Effector memory CD4-positive, alpha-beta T cell (primary cell): Measurements from ENCODE around the gene VPS51.

Experiments
- DNase-seq, 3 donors: peaks; one replicate each; pipeline ENCODE4 v3.0.0-alpha.2; 2020
- H3K27ac ChIP-seq: 2 replicates; pipeline ENCODE4 v1.7.0; 2013; ENCODE audit warnings: mild to moderate bottlenecking, low read length, moderate library complexity; ENCODE audit not compliant: insufficient read depth, poor library complexity, severe bottlenecking
- H3K27me3 ChIP-seq: replicated peaks from 2 replicates; pipeline ENCODE4 v1.7.0; 2013; ENCODE audit warnings: mild to moderate bottlenecking, low read length; ENCODE audit not compliant: insufficient read depth, control insufficient read depth, poor library complexity, severe bottlenecking
- H3K36me3 ChIP-seq: 2 replicates; pipeline ENCODE4 v1.7.0; 2013; ENCODE audit warnings: mild to moderate bottlenecking, low read length, moderate library complexity; ENCODE audit not compliant: control insufficient read depth, insufficient read depth
- H3K4me1 ChIP-seq: 2 replicates; pipeline ENCODE4 v1.7.0; 2013; ENCODE audit warnings: low read length, mild to moderate bottlenecking; ENCODE audit not compliant: control insufficient read depth, insufficient read depth, poor library complexity, severe bottlenecking
- H3K4me3 ChIP-seq: 2 replicates; pipeline ENCODE4 v1.7.0; 2013; ENCODE audit warnings: low read length, low read depth, mild to moderate bottlenecking; ENCODE audit not compliant: insufficient read depth, poor library complexity, severe bottlenecking
- H3K9me3 ChIP-seq: 2 replicates; pipeline ENCODE4 v1.7.0; 2013; ENCODE audit warnings: mild to moderate bottlenecking, low read length, moderate library complexity; ENCODE audit not compliant: control insufficient read depth
- total RNA-seq, 3 donors: gene quantifications; one replicate each; lab custom pipeline; 2026; lab: John Stamatoyannopoulos, UW

Gene VPS51
- 129 to 209 (median 197) reads per million in 3 donors for total RNA-seq

DNA sequence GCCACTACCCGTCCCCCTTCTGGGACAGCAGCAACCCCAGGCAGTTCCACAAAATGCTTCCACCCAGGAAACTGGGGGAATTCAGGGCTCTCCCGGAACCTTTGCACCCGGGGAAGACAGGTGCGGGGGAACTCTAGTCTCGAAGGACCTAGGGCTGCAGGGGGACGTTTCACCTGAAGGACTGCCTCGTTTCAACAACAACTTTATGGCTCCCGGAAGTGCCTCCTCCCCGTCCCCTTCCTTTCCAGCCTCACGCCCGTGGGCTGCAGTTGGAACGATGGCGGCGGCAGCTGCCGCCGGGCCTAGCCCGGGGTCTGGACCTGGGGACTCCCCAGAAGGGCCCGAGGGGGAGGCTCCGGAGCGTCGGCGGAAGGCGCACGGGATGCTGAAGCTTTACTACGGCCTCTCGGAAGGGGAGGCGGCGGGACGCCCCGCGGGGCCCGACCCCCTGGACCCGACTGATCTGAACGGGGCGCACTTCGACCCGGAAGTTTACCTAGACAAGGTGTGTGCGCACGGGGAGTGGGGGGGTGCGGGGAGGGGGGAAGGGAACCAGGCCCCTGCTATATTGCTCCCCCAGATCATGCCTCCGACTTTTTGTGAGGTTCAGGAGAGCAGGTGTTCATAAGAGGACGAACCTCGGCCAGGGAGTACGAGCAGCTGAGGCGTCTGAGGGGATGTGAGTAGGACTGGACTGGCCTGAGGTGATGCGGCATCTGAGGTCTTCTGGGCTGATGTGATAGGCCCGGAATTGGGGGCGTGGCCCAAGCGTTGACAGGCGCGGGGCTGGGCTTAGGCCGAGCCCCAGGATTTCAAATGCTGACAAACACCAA is at the start of gene VPS51:
Gene VPS51 (plus strand): TSS at position 241 of the 833 bp plus-strand sequence. CDS start 37 bp downstream, at position 278.
- peaks cover 6% of the 10 kb centered on the region for H3K36me3 ChIP-seq
- peak within 1 kb of the TSS; percentile 76 for H3K4me3 ChIP-seq
- H3K4me1 ChIP-seq: peaks cover 21% of the 10 kb centered on the region
- peak; percentile 72 to 76 (median 73) for DNase-seq
- no peaks in the 10 kb centered on the region for H3K9me3 ChIP-seq
- H3K27me3 ChIP-seq: no peaks in the 10 kb centered on the region
- peak within 1 kb of the TSS; percentile 86 for H3K27ac ChIP-seq

DNA sequence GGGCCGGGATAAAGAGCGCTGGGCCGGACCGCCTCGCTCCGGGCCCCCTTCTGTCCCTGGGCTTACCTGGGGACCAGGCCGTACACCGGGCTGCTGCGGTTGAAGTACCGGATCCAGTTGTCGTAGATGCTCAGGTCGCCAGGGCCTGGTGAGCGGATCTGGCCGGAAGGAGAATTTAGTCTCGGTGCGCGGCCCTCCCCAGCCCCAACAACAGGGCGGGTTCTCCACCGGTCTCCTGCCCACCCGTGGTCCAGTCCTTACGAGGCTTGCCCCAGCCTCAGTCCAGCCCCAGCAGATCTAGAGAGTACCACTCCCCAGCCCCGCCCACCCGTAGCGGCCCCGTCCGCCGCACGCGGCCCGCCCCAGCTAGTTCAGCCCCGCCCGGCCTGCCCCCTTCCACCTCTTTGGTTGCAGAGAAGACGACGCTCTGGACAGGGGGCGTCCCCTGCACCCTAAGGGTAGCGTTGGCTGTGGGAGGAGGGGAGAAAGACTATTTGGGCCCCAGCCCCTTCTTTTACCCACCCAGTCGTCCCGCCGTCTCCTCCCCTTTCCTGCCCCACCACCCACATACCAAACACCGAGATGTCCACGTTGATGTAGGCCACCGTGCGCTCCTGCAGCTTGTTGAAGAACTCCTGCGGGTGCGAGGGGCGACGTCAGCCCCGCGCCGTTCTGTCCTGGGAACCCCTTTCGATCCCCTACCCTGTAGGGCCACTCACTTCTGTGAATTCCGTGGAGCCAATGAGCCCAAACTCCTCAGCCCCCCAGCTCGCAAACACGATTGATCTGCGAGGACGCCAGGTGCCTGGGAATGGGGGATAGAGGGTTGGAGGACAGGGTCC is 48.2 kb upstream of the VPS51 start:
- peak in 2 of 3 donors; percentile 5 to 11 for DNase-seq
- no peaks in the 10 kb centered on the region for H3K4me1 ChIP-seq
- peaks cover 14% of the 10 kb centered on the region for H3K36me3 ChIP-seq
- no peaks in the 10 kb centered on the region for H3K9me3 ChIP-seq
- H3K27ac ChIP-seq: peak overlapping the region; percentile 55
- peak overlapping the region; percentile 27 for H3K4me3 ChIP-seq
- no peaks in the 10 kb centered on the region for H3K27me3 ChIP-seq

DNA sequence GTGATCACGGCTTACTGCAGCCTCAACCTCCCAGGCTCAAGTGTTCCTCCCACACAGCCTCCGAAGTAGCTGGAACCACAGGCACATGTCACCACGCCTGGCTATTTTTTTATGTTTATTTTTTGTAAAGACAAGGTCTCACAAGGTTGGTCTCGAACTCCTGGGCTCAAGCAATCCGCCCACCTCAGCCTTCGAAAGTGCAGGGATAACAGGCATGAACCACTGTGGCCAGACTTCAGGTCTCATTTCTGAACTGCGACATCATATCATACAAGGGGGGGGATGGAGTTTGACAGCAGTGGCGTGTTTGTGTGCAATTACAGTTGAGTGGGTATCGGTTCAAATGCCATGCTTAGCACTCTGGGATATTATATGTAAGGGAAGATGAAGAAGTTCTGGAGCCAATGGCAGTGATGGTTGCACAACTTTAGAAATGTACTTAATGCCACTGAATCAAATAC is 44.6 kb upstream of the VPS51 start:
- no peak overlapping the region for H3K27ac ChIP-seq
- no peaks in the 10 kb centered on the region for H3K36me3 ChIP-seq
- no peaks in the 10 kb centered on the region for H3K9me3 ChIP-seq
- H3K4me3 ChIP-seq: no peak overlapping the region
- H3K4me1 ChIP-seq: peaks cover 11% of the 10 kb centered on the region
- DNase-seq: no peak
- no peaks in the 10 kb centered on the region for H3K27me3 ChIP-seq

DNA sequence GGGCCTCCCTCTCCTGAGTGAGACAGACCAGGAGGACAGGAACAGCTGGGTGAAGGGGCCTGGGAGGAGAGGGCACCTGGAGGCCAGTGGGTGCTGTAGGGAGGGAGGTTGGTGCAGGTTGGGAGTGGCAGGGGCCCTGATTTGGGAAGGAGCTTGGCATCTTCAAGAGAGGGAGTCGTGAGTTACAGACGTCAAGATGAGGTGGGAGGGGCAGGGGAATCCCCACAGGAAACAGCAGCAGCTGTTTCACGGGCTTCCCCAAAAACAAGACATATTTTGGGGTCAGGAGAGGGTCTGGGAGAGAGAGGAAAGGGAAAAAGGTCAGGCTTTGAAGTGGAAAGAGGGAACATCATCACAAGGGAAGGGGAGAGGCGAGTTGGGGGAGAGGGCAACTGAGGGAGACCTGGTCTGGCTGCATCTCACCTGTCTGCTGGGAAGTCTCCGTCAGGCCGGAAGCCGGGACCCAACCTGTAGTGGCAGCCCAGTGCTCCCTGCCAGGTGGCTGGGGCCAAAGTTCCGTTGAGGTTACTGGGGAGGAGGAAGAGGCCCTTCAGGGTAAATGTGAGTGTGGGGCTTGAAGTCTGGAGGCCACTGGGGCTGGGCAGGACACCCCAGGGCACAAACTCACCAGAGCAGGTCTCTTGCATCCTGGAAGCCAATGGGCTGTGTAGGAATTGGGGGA is 42.0 kb upstream of the VPS51 start:
- Histone ChIP-seq H3K9me3 (no peaks in the 10 kb centered on the region), H3K36me3 (no peaks in the 10 kb centered on the region), H3K4me1 (peaks cover 11% of the 10 kb centered on the region), H3K27me3 (no peaks in the 10 kb centered on the region), H3K4me3 (no peak overlapping the region), H3K27ac (peak overlapping the region; percentile 26)
- DNase-seq: peak in 1 of 3 donors; percentile 16

- H3K4me3 ChIP-seq: no peak overlapping the region
- peaks cover 13% of the 10 kb centered on the region for H3K4me1 ChIP-seq
These were observed 40.5 kb upstream of the VPS51 start for GRCh38 chr11:65055538-65055937.

DNA sequence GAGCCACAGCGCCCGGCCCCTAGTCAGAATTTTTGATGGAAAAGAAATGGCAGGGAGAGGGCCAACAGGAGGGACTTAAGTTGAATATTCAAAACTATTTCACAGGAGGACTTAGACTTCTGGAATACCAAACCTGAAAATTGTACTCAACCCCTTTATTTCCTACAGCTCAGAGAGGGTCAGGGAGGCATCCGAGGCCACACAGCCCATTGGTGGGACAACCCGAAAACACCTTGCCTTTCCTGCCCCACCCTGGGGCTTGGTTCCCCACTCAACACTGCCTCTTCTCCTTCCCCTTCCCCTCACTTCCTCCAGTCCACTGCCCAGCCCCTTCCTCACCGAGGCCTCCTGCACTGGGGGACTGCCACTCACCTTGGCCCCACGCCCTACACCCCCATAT is 39.0 kb upstream of the VPS51 start:
- DNase-seq: no peak
- Histone ChIP-seq H3K36me3 (no peaks in the 10 kb centered on the region), H3K4me3 (no peak overlapping the region)

More at GRCh38 chr11:65055538-65055937, 40.5 kb upstream of the VPS51 start:
- Histone ChIP-seq H3K9me3 (no peaks in the 10 kb centered on the region), H3K27ac (no peak overlapping the region), H3K36me3 (no peaks in the 10 kb centered on the region), H3K27me3 (no peaks in the 10 kb centered on the region)
- DNase-seq: no peak

DNA sequence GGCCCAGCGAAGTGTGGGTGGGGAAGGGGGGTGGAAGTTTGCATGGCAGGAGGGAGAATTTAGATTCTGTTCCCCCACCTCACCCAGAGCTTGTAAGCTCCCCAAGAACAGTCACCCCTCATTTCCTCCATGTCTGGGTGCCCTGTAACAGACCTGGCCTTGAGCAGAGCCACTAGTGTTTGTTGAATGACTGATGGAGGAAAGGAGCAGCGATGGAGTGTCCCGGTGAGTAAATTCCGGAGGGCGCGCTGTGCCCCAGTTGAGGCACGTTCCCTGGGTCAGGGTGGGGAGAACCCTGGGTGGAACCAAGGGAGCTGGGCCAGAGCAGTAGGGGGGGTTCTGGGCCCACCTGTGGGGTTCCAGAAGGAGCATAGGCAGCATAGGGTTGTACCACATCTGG is 38.5 kb upstream of the VPS51 start:
- Histone ChIP-seq H3K9me3 (no peaks in the 10 kb centered on the region), H3K27ac (no peak overlapping the region), H3K4me3 (no peak overlapping the region), H3K4me1 (peaks cover 13% of the 10 kb centered on the region), H3K27me3 (no peaks in the 10 kb centered on the region), H3K36me3 (no peaks in the 10 kb centered on the region)
- DNase-seq: no peak

More for the DNA sequence above, 39.0 kb upstream of the VPS51 start:
- H3K4me1 ChIP-seq: peaks cover 13% of the 10 kb centered on the region
- H3K27ac ChIP-seq: no peak overlapping the region
- H3K27me3 ChIP-seq: no peaks in the 10 kb centered on the region
- H3K9me3 ChIP-seq: no peaks in the 10 kb centered on the region

- DNase-seq: no peak
- no peaks in the 10 kb centered on the region for H3K36me3 ChIP-seq
- H3K4me3 ChIP-seq: no peak overlapping the region
- no peaks in the 10 kb centered on the region for H3K9me3 ChIP-seq
- no peak overlapping the region for H3K27ac ChIP-seq
- peaks cover 13% of the 10 kb centered on the region for H3K4me1 ChIP-seq
- H3K27me3 ChIP-seq: no peaks in the 10 kb centered on the region
These were observed 38.0 kb upstream of the VPS51 start for GRCh38 chr11:65058012-65058411.

- H3K27me3 ChIP-seq: no peaks in the 10 kb centered on the region
- H3K36me3 ChIP-seq: no peaks in the 10 kb centered on the region
- no peak for DNase-seq
- no peaks in the 10 kb centered on the region for H3K9me3 ChIP-seq
- peaks cover 12% of the 10 kb centered on the region for H3K4me1 ChIP-seq
- no peak within 1 kb of the TSS for H3K4me3 ChIP-seq
- H3K27ac ChIP-seq: no peak within 1 kb of the TSS
These were observed 37.5 kb upstream of the VPS51 start, which contains the start of gene NAALADL1 for GRCh38 chr11:65058419-65059054. Gene NAALADL1 (minus strand): TSS chr11:65058553. CDS start chr11:65058521, 32 bp downstream.
